GM12874 (cell line): Measurements from ENCODE around the gene ENGASE.

ENCODE experiments used
- CTCF ChIP-seq: IDR thresholded peaks from 2 replicates; pipeline ENCODE4 v1.5.1; 2011; ENCODE audit warnings: low read depth, mild to moderate bottlenecking, control low read depth, low read length, moderate library complexity; ENCODE audit not compliant: insufficient read depth

Gene ENGASE

GRCh38 chr17:79073016-79073705, 1.5 kb upstream of the ENGASE start:
- no peak for TF ChIP-seq CTCF

- TF ChIP-seq CTCF: no peak
These were observed 927 bp upstream of the ENGASE start for GRCh38 chr17:79073706-79074088.

- TF ChIP-seq CTCF: no peak
These were observed 774 bp downstream of the ENGASE start for GRCh38 chr17:79075446-79075750.

- no peak for TF ChIP-seq CTCF
These were observed 1.3 kb downstream of the ENGASE start for GRCh38 chr17:79075861-79076406.

GRCh38 chr17:79077587-79077986, 3.0 kb downstream of the ENGASE start:
- no peak for TF ChIP-seq CTCF

- no peak for TF ChIP-seq CTCF
These were observed 4.0 kb downstream of the ENGASE start for GRCh38 chr17:79078476-79079190.

- no peak for TF ChIP-seq CTCF
These were observed 5.0 kb downstream of the ENGASE start for GRCh38 chr17:79079421-79080200.
